ENCODE data around the gene ACTN4. TPM values are rescaled to one million over a fixed set of nuclear protein-coding genes. Genes with fewer than 3 reads are reported as not detected.

Gene ACTN4
- total RNA-seq, 1 experiment from 2014 or later: 1,462 TPM

DNA sequence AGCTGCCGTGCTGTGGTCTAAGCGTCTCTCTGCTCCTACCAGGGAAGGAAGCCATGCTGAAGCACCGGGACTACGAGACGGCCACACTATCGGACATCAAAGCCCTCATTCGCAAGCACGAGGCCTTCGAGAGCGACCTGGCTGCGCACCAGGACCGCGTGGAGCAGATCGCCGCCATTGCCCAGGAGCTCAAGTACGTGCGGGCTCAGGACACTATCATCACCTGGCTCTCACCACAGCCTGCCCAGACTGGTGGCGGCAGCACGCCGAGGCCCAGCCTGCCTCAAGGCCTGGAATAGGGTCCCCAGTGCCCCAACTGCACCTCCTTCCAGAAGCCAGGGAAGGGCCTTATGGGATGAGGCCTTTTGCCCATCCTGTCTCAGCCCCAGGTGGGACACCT is 74.0 kb downstream of the ACTN4 start:
- TF ChIP-seq, protein P1, sequence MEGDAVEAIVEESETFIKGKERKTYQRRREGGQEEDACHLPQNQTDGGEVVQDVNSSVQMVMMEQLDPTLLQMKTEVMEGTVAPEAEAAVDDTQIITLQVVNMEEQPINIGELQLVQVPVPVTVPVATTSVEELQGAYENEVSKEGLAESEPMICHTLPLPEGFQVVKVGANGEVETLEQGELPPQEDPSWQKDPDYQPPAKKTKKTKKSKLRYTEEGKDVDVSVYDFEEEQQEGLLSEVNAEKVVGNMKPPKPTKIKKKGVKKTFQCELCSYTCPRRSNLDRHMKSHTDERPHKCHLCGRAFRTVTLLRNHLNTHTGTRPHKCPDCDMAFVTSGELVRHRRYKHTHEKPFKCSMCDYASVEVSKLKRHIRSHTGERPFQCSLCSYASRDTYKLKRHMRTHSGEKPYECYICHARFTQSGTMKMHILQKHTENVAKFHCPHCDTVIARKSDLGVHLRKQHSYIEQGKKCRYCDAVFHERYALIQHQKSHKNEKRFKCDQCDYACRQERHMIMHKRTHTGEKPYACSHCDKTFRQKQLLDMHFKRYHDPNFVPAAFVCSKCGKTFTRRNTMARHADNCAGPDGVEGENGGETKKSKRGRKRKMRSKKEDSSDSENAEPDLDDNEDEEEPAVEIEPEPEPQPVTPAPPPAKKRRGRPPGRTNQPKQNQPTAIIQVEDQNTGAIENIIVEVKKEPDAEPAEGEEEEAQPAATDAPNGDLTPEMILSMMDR (IDR thresholded peaks at IDR 0.05; ENCODE audit: unreplicated experiment): no peak
- Mint-ChIP-seq H3K4me1 (ENCODE audit: low read depth, unreplicated experiment) (peaks cover 19% of the 10 kb centered on the region), H3K27ac (ENCODE audit: unreplicated experiment) (peak overlapping the region; percentile 80), H3K36me3 (ENCODE audit: insufficient read depth, unreplicated experiment) (peaks cover 100% of the 10 kb centered on the region), H3K9me3 (ENCODE audit: low read depth, unreplicated experiment) (no peaks in the 10 kb centered on the region), H3K27me3 (ENCODE audit: unreplicated experiment) (no peaks in the 10 kb centered on the region), H3K4me3 (ENCODE audit: low read depth, unreplicated experiment) (no peak overlapping the region)
- CTCF ChIA-PET: interaction anchor here (0.6 kb wide), 1 partner anchor 152 kb away, joined by 4 read pairs; no protein-coding TSS in a partner anchor
- BruUV-seq (replicated peaks): no TSS peak
- no peak for DNase-seq
- intact Hi-C loops (cut with micrococcal nuclease; ENCODE audit: unreplicated experiment): loop anchor here (10.0 kb wide), 1 partner anchor 213 kb away; the partner anchor contains the start of genes MRPS12 and SARS2

DNA sequence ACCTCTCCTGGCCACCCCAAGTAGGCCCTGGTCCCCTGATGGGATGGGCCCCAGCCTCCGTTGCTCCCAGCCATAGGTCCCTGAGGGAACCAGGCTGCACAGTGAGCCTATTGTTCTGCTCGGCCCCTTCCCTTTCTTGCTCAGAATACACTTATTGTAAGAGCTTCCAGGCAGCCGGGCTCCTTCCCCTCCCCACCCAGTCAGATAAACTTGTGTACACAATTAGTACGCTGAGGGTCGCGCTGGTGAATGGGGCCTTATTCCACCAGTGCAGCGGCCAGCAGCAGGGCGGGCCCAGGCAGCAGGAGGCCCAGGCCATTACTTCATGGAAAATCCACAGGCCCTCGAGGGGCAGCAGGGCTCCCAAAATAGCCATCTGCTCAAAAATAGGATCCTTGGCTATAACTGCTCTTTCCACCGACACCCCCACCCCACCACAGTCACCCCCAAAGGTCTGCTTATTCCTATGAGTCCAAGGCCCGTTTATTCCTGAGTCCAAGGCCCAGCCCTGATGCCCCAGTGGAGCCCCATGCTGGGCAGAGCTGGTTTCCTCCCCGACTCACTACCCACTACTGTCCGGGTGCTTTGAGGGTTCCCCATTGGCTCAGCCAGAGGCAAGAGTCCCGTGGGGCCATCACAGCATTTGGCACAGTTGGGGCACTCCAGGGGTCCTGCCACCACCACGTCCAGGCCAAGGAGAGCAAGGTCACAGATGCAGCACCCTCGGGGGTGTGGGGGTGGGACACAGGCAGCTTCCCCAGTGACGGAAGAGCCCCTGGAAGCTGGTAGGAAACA is 74.7 kb downstream of the ACTN4 start:
- peaks cover 100% of the 10 kb centered on the region for H3K36me3 Mint-ChIP-seq (ENCODE audit: insufficient read depth, unreplicated experiment)
- H3K4me1 Mint-ChIP-seq (ENCODE audit: low read depth, unreplicated experiment): peaks cover 19% of the 10 kb centered on the region
- intact Hi-C loops (cut with micrococcal nuclease; ENCODE audit: unreplicated experiment): loop anchor here (10.0 kb wide), 1 partner anchor 213 kb away; the partner anchor contains the start of genes MRPS12 and SARS2
- H3K4me3 Mint-ChIP-seq (ENCODE audit: low read depth, unreplicated experiment): no peak overlapping the region
- CTCF ChIA-PET: interaction anchor here (0.5 to 0.6 kb wide), 4 partner anchors 108 to 286 kb away, joined by 3 to 5 read pairs (median 4); no protein-coding TSS in a partner anchor
- peak overlapping the region; percentile 77 for H3K27ac Mint-ChIP-seq (ENCODE audit: unreplicated experiment)
- BruUV-seq (replicated peaks): no TSS peak
- TF ChIP-seq, protein P1 (IDR thresholded peaks at IDR 0.05; ENCODE audit: unreplicated experiment): no peak
- H3K9me3 Mint-ChIP-seq (ENCODE audit: low read depth, unreplicated experiment): no peaks in the 10 kb centered on the region
- no peaks in the 10 kb centered on the region for H3K27me3 Mint-ChIP-seq (ENCODE audit: unreplicated experiment)
- DNase-seq: peak; percentile 82

DNA sequence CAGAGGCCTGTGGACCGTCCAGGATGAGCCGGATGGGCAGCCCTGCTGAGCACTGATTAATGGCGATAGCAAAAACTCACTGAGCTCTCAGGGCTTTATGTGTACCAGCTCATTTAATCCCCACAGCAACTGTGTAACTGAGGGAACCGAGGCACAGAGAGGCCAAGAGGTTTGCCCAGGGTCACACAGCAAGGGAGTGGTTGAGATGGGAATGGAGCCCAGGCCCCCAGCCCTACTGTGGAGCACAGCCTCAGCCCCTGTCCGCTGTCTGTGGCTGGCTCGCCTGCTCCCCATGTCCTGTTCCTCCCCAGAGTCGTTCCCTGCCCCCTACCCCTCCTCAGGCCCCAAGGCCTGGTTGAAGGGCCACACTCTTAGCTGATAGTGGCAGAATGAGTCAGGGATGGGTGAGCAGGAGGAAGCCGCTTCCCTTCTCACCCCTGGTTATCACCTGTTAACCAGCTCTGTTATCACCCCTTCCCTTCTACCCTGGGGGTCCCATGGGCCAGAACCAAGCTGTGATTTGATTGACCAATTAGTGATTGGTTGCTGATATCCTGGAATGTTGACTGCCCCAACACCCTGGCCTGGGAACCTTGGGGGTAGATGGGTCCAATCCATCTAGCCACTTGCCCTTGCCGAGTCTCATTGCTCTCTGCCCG is 75.6 kb downstream of the ACTN4 start:
- H3K27me3 Mint-ChIP-seq (ENCODE audit: unreplicated experiment): no peaks in the 10 kb centered on the region
- DNase-seq: no peak
- TF ChIP-seq, protein P1 (IDR thresholded peaks at IDR 0.05; ENCODE audit: unreplicated experiment): no peak
- BruUV-seq (replicated peaks): no TSS peak
- H3K4me3 Mint-ChIP-seq (ENCODE audit: low read depth, unreplicated experiment): no peak overlapping the region
- H3K4me1 Mint-ChIP-seq (ENCODE audit: low read depth, unreplicated experiment): peaks cover 19% of the 10 kb centered on the region
- peak overlapping the region; percentile 77 for H3K27ac Mint-ChIP-seq (ENCODE audit: unreplicated experiment)
- intact Hi-C loops (cut with micrococcal nuclease; ENCODE audit: unreplicated experiment): loop anchor here (10.0 kb wide), 1 partner anchor 212 kb away; the partner anchor contains the start of genes MRPS12 and SARS2
- H3K9me3 Mint-ChIP-seq (ENCODE audit: low read depth, unreplicated experiment): no peaks in the 10 kb centered on the region
- CTCF ChIA-PET: interaction anchor here (0.5 to 1.1 kb wide), 4 partner anchors 63 to 285 kb away, joined by 3 to 4 read pairs (median 4); partner anchors contain the start of gene ECH1
- H3K36me3 Mint-ChIP-seq (ENCODE audit: insufficient read depth, unreplicated experiment): peaks cover 100% of the 10 kb centered on the region

DNA sequence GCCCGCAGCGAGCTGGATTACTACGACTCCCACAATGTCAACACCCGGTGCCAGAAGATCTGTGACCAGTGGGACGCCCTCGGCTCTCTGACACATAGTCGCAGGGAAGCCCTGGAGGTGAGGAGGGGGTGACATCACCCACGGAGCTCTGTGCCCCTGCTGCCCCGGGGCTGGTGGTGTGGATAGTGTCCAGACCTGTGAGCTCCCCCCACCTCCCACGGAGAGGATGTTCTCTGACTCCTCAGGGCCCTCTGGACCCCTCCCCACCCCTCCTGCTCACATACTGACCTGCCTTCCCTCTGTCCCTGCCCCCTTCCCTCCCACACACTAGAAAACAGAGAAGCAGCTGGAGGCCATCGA is 76.1 kb downstream of the ACTN4 start:
- TF ChIP-seq, protein P1 (IDR thresholded peaks at IDR 0.05; ENCODE audit: unreplicated experiment): no peak
- H3K4me3 Mint-ChIP-seq (ENCODE audit: low read depth, unreplicated experiment): no peak overlapping the region
- no peaks in the 10 kb centered on the region for H3K9me3 Mint-ChIP-seq (ENCODE audit: low read depth, unreplicated experiment)
- peaks cover 100% of the 10 kb centered on the region for H3K36me3 Mint-ChIP-seq (ENCODE audit: insufficient read depth, unreplicated experiment)
- intact Hi-C loops (cut with micrococcal nuclease; ENCODE audit: unreplicated experiment): loop anchor here (10.0 kb wide), 1 partner anchor 211 kb away; the partner anchor contains the start of genes MRPS12 and SARS2
- CTCF ChIA-PET: interaction anchor here (0.6 to 1.1 kb wide), 3 partner anchors 63 to 321 kb away, joined by 3 to 4 read pairs (median 4); partner anchors contain the start of genes ECH1 and FAM98C
- DNase-seq: no peak
- H3K4me1 Mint-ChIP-seq (ENCODE audit: low read depth, unreplicated experiment): peaks cover 22% of the 10 kb centered on the region
- no TSS peak for BruUV-seq (replicated peaks)
- peak overlapping the region; percentile 77 for H3K27ac Mint-ChIP-seq (ENCODE audit: unreplicated experiment)
- H3K27me3 Mint-ChIP-seq (ENCODE audit: unreplicated experiment): no peaks in the 10 kb centered on the region

Data from Calu3 (cell line).